ENCODE data around the gene RFTN1. TPM values are rescaled to one million over a fixed set of nuclear protein-coding genes. Genes with fewer than 3 reads are reported as not detected.

The RFTN1 gene
- total RNA-seq, 1 donor from 2014 or later, result 0.92 TPM

- H3K4me3 Mint-ChIP-seq, result no peak overlapping the region
- H2AFZ ChIP-seq (replicated peaks), result no peak overlapping the region
Observed at GRCh38 chr3:16437640-16438039, 75.9 kb downstream of the RFTN1 start.

DNA sequence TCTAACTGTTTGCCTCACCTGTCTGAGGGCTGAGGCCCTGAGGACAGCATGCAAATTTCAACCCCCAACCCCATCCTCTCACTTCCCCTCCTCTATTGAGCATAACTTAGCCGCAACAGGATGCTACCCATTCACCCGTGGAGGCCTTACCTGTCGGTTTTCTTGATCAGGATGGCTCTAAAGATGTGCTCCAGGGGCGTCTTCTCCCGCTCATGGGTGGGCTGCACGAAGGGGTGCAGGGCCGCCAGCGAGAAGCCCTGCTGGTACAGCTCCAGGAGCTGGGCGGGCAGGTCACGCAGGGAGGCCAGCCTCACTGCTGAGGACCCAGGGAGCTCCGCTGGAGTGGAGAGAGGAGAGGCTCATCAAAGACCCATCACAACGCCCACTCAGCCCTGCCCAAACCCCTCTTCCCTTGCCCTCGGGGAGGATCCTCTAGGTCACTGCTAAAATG is 79.8 kb downstream of the RFTN1 start:
- H3K4me3 ChIP-seq, result no peak overlapping the region
- no peaks in the 10 kb centered on the region for H3K79me2 ChIP-seq (ENCODE audit: low read depth)
- no peaks in the 10 kb centered on the region for H3K36me3 ChIP-seq
- Mint-ChIP-seq H3K4me1 (no peaks in the 10 kb centered on the region), H3K27me3 (ENCODE audit: insufficient read depth, low read depth) (no peaks in the 10 kb centered on the region), H3K36me3 (no peaks in the 10 kb centered on the region), H3K9me3 (no peaks in the 10 kb centered on the region), H3K4me3 (no peak overlapping the region), H3K27ac (no peak overlapping the region)
- no peak for DNase-seq (ENCODE audit: low spot score)
- H3F3A ChIP-seq (ENCODE audit: low read depth), result no peaks in the 10 kb centered on the region
- H3K9ac ChIP-seq, result no peak overlapping the region
- TF ChIP-seq EZH2 (IDR thresholded peaks at IDR 0.05) (no peak), EZH2phosphoT487 (IDR thresholded peaks at IDR 0.05) (no peak)
- TF ChIP-seq, protein P1, sequence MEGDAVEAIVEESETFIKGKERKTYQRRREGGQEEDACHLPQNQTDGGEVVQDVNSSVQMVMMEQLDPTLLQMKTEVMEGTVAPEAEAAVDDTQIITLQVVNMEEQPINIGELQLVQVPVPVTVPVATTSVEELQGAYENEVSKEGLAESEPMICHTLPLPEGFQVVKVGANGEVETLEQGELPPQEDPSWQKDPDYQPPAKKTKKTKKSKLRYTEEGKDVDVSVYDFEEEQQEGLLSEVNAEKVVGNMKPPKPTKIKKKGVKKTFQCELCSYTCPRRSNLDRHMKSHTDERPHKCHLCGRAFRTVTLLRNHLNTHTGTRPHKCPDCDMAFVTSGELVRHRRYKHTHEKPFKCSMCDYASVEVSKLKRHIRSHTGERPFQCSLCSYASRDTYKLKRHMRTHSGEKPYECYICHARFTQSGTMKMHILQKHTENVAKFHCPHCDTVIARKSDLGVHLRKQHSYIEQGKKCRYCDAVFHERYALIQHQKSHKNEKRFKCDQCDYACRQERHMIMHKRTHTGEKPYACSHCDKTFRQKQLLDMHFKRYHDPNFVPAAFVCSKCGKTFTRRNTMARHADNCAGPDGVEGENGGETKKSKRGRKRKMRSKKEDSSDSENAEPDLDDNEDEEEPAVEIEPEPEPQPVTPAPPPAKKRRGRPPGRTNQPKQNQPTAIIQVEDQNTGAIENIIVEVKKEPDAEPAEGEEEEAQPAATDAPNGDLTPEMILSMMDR (IDR thresholded peaks at IDR 0.05), result no peak
- H3K27ac ChIP-seq, result no peak overlapping the region
- H3K9me3 ChIP-seq (ENCODE audit: low read depth), result no peaks in the 10 kb centered on the region
- H3K27me3 ChIP-seq, result no peaks in the 10 kb centered on the region
- H3K4me1 ChIP-seq, result no peaks in the 10 kb centered on the region
- H2AFZ ChIP-seq (replicated peaks), result no peak overlapping the region
- no peak overlapping the region for H3K4me2 ChIP-seq
- no peaks in the 10 kb centered on the region for H4K20me1 ChIP-seq (ENCODE audit: low read depth)

More at GRCh38 chr3:16437640-16438039, 75.9 kb downstream of the RFTN1 start:
- H4K20me1 ChIP-seq (ENCODE audit: low read depth), result no peaks in the 10 kb centered on the region
- TF ChIP-seq, protein P1 (IDR thresholded peaks at IDR 0.05), result no peak
- no peak for TF ChIP-seq EZH2 (IDR thresholded peaks at IDR 0.05)
- TF ChIP-seq EZH2phosphoT487 (IDR thresholded peaks at IDR 0.05), result no peak
- no peak for DNase-seq (ENCODE audit: low spot score)
- H3K4me3 ChIP-seq, result no peak overlapping the region
- no peaks in the 10 kb centered on the region for H3K9me3 Mint-ChIP-seq
- H3F3A ChIP-seq (ENCODE audit: low read depth), result no peaks in the 10 kb centered on the region
- no peaks in the 10 kb centered on the region for H3K27me3 ChIP-seq
- H3K9me3 ChIP-seq (ENCODE audit: low read depth), result no peaks in the 10 kb centered on the region
- no peaks in the 10 kb centered on the region for H3K27me3 Mint-ChIP-seq (ENCODE audit: insufficient read depth, low read depth)
- H3K4me1 ChIP-seq, result no peaks in the 10 kb centered on the region
- H3K36me3 ChIP-seq, result no peaks in the 10 kb centered on the region
- no peak overlapping the region for H3K9ac ChIP-seq
- H3K79me2 ChIP-seq (ENCODE audit: low read depth), result no peaks in the 10 kb centered on the region
- no peaks in the 10 kb centered on the region for H3K36me3 Mint-ChIP-seq
- no peaks in the 10 kb centered on the region for H3K4me1 Mint-ChIP-seq
- H3K27ac Mint-ChIP-seq, result no peak overlapping the region
- H3K27ac ChIP-seq, result no peak overlapping the region
- H3K4me2 ChIP-seq, result no peak overlapping the region

DNA sequence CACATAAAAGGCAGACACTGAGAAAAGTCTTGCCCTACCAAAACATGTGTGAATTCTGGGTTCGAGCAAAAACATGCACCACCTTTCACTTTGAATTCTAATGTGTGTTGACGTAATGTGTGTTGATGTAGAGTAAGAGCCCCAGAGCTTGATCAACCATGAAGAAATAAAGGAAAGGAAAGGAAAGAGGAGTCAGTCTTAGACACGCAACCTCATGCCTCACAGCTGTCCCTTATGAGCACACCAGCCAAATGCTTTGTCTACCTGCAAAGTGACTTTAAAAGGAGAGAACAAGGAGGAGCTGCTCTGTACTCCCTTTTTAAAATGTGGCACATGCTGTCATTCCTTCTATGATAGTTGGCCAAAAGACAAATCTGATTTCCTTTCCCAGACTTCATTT is 80.8 kb downstream of the RFTN1 start:
- Histone ChIP-seq H3K79me2 (ENCODE audit: low read depth) (no peaks in the 10 kb centered on the region), H3K27me3 (no peaks in the 10 kb centered on the region), H3F3A (ENCODE audit: low read depth) (no peaks in the 10 kb centered on the region), H2AFZ (replicated peaks) (no peak overlapping the region), H3K9ac (no peak overlapping the region), H3K4me1 (no peaks in the 10 kb centered on the region), H3K36me3 (no peaks in the 10 kb centered on the region), H3K4me2 (no peak overlapping the region), H3K27ac (no peak overlapping the region), H3K9me3 (ENCODE audit: low read depth) (no peaks in the 10 kb centered on the region), H3K4me3 (no peak overlapping the region), H4K20me1 (ENCODE audit: low read depth) (no peaks in the 10 kb centered on the region)
- DNase-seq (ENCODE audit: low spot score), result no peak
- H3K27ac Mint-ChIP-seq, result no peak overlapping the region
- TF ChIP-seq EZH2phosphoT487 (IDR thresholded peaks at IDR 0.05) (no peak), EZH2 (IDR thresholded peaks at IDR 0.05) (no peak)
- TF ChIP-seq, protein P1 (IDR thresholded peaks at IDR 0.05), result no peak
- no peaks in the 10 kb centered on the region for H3K27me3 Mint-ChIP-seq (ENCODE audit: insufficient read depth, low read depth)
- no peak overlapping the region for H3K4me3 Mint-ChIP-seq
- H3K4me1 Mint-ChIP-seq, result no peaks in the 10 kb centered on the region
- no peaks in the 10 kb centered on the region for H3K36me3 Mint-ChIP-seq
- no peaks in the 10 kb centered on the region for H3K9me3 Mint-ChIP-seq
